ENCODE data around the gene RBMS3.
"Not testable (repeated sequence)": the region's sequence is repeated elsewhere in the genome, so short reads cannot be mapped to it uniquely, and the experiment has no call there.

Gene RBMS3

DNA sequence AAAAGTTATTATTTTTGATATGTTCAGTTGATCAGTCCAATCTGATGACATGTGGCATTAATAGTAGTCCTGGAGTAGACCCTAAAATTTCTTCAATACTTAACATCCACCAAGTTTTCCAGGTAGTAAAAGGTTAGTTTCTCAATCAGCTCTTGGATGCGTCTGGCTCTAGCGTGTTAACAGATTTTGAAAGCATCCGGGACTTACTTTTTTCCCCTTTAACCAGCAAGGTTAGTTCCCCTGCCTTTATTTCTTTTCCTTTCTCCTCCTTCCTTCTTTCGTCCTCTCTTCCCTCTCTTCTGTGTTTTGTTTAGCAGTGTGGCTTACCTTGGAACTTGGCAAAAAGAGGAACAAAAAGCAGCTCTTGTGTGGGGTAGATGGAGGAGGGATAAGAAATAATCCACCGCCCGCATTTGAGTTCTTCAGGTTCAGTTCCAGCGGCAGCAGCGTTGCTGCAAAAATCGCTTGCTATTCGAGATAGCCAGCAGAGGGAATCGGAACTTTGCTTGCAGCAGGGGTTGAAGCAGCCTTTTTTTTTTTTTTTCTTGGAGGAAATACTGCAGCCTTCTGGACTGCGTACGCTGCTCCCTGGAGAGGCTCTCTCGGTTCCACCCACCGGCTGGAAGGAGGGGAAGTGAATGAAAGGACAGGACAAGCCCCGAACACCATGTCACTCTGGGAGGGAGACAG, at the start of gene RBMS3:
Gene RBMS3 (plus strand): TSS at position 668 of the 690 bp plus-strand sequence.
- H3K4me3 ChIP-seq (ENCODE audit: low read length in 2 of 2) = peak within 1 kb of the TSS; percentile 72 to 75
- H3K27me3 ChIP-seq (ENCODE audit: control insufficient read depth in 2 of 2, insufficient read depth in 2 of 2, low read length in 2 of 2) = no peaks in the 10 kb centered on the region
- no peaks in the 10 kb centered on the region for H3K9me3 ChIP-seq (ENCODE audit: control insufficient read depth in 2 of 2, low read length in 2 of 2)
- H3K9ac ChIP-seq (ENCODE audit: low read depth in 1 of 2, low read length in 2 of 2) = peak within 1 kb of the TSS; percentile 68 to 71
- H3K36me3 ChIP-seq (ENCODE audit: control insufficient read depth in 2 of 2, insufficient read depth in 2 of 2, low read length in 2 of 2) = no peaks in the 10 kb centered on the region
- peak within 1 kb of the TSS; percentile 69 to 78 for H3K27ac ChIP-seq (ENCODE audit: low read depth in 2 of 2, low read length in 2 of 2)
- H3K4me1 ChIP-seq (ENCODE audit: control insufficient read depth in 2 of 2, insufficient read depth in 2 of 2, low read length in 2 of 2) = no peaks in the 10 kb centered on the region

DNA sequence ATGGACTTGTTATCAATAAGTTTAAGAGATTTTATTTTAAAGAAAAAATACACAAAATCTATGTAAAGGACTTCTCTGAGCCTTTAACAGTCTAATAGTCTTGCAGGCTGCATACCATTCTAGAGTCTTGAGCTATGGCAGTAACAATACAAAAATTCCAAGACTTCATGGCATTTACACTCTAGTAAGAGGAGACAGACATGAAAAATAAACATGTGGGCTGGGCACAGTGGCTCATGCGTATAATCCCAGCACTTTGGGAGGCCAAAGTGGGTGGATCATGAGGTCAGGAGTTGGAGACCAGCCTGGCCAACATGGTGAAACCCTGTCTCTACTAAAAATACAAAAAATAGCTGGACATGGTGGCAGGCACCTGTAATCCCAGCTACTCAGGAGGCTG, 47.7 kb upstream of the RBMS3 start:
- H3K27ac ChIP-seq (ENCODE audit: low read depth in 2 of 2, low read length in 2 of 2); H3K4me1 ChIP-seq (ENCODE audit: control insufficient read depth in 2 of 2, insufficient read depth in 2 of 2, low read length in 2 of 2): not testable (repeated sequence)

DNA sequence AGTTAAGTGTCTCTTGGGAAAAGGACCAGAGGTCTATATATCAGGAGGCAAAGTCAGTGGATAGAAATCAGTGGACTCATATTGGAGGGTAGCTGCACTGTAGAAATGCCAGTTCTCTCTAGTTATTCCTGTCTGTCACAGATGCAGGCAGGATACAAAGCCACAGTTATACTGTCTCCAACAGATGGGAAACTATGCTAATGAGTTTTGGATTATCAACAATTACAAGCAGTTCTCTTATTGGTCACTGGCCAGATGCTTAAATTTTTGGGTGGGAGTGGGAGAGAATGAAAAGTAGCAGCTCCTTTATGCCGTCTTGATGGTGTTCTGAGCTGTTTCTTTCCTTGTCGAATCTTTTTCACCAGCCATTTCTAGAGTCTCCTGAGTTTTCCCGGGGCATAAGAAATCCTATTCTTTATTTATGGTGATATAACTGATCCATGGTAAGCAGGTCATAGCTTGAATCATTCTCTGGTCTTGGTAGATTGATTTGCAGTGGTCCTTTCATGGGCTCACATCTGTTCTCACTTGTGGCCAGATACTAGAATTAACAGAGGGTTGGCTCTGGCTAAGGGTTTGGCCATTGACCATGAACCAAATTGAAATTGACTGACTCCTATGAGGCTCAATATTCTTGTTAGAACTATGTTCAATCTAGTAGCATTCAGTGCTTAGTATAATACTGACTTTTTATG, 44.6 kb upstream of the RBMS3 start:
- Histone ChIP-seq H3K4me1 (ENCODE audit: control insufficient read depth in 2 of 2, insufficient read depth in 2 of 2, low read length in 2 of 2) (no peaks in the 10 kb centered on the region), H3K36me3 (ENCODE audit: control insufficient read depth in 2 of 2, insufficient read depth in 2 of 2, low read length in 2 of 2) (no peaks in the 10 kb centered on the region), H3K4me3 (ENCODE audit: low read length in 2 of 2) (no peak overlapping the region), H3K9me3 (ENCODE audit: control insufficient read depth in 2 of 2, low read length in 2 of 2) (no peaks in the 10 kb centered on the region), H3K27me3 (ENCODE audit: control insufficient read depth in 2 of 2, insufficient read depth in 2 of 2, low read length in 2 of 2) (no peaks in the 10 kb centered on the region), H3K27ac (ENCODE audit: low read depth in 2 of 2, low read length in 2 of 2) (no peak overlapping the region), H3K9ac (ENCODE audit: low read depth in 1 of 2, low read length in 2 of 2) (no peak overlapping the region)

More for the DNA sequence above, 47.7 kb upstream of the RBMS3 start:
- not testable (repeated sequence) for H3K9ac ChIP-seq (ENCODE audit: low read depth in 1 of 2, low read length in 2 of 2); H3K27me3 ChIP-seq (ENCODE audit: control insufficient read depth in 2 of 2, insufficient read depth in 2 of 2, low read length in 2 of 2); H3K4me3 ChIP-seq (ENCODE audit: low read length in 2 of 2); H3K9me3 ChIP-seq (ENCODE audit: control insufficient read depth in 2 of 2, low read length in 2 of 2); H3K36me3 ChIP-seq (ENCODE audit: control insufficient read depth in 2 of 2, insufficient read depth in 2 of 2, low read length in 2 of 2)

- Histone ChIP-seq H3K27me3 (ENCODE audit: control insufficient read depth in 2 of 2, insufficient read depth in 2 of 2, low read length in 2 of 2) (no peaks in the 10 kb centered on the region), H3K4me1 (ENCODE audit: control insufficient read depth in 2 of 2, insufficient read depth in 2 of 2, low read length in 2 of 2) (no peaks in the 10 kb centered on the region), H3K4me3 (ENCODE audit: low read length in 2 of 2) (no peak overlapping the region), H3K36me3 (ENCODE audit: control insufficient read depth in 2 of 2, insufficient read depth in 2 of 2, low read length in 2 of 2) (no peaks in the 10 kb centered on the region), H3K9me3 (ENCODE audit: control insufficient read depth in 2 of 2, low read length in 2 of 2) (no peaks in the 10 kb centered on the region), H3K27ac (ENCODE audit: low read depth in 2 of 2, low read length in 2 of 2) (no peak overlapping the region), H3K9ac (ENCODE audit: low read depth in 1 of 2, low read length in 2 of 2) (no peak overlapping the region)
Observed at GRCh38 chr3:29239376-29239775, 41.5 kb upstream of the RBMS3 start.

DNA sequence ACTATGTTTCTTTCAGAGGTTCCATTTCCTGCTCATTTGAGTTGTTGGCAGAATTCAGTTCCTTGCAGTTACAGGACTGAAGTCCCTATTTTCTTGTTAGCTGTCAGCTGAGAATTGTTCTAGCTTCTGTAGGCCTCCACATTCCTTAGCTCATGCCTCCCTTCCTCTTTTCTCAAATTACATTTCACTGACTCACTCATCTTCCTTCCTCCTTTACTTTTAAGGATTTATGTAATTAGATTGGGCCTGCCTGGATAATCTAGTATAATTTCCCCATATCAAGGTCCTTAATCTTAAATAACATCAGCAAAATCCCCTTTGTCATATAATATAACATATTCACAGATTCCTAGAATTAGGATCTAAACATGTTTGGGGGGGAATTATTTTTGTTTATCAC, 40.6 kb upstream of the RBMS3 start:
- H3K27ac ChIP-seq (ENCODE audit: low read depth in 2 of 2, low read length in 2 of 2) = no peak overlapping the region
- H3K4me1 ChIP-seq (ENCODE audit: control insufficient read depth in 2 of 2, insufficient read depth in 2 of 2, low read length in 2 of 2) = no peaks in the 10 kb centered on the region

GRCh38 chr3:29240887-29241286, 40.0 kb upstream of the RBMS3 start:
- no peaks in the 10 kb centered on the region for H3K9me3 ChIP-seq (ENCODE audit: control insufficient read depth in 2 of 2, low read length in 2 of 2)
- H3K4me1 ChIP-seq (ENCODE audit: control insufficient read depth in 2 of 2, insufficient read depth in 2 of 2, low read length in 2 of 2) = no peaks in the 10 kb centered on the region
- H3K36me3 ChIP-seq (ENCODE audit: control insufficient read depth in 2 of 2, insufficient read depth in 2 of 2, low read length in 2 of 2) = no peaks in the 10 kb centered on the region
- no peak overlapping the region for H3K27ac ChIP-seq (ENCODE audit: low read depth in 2 of 2, low read length in 2 of 2)
- no peaks in the 10 kb centered on the region for H3K27me3 ChIP-seq (ENCODE audit: control insufficient read depth in 2 of 2, insufficient read depth in 2 of 2, low read length in 2 of 2)
- no peak overlapping the region for H3K4me3 ChIP-seq (ENCODE audit: low read length in 2 of 2)
- H3K9ac ChIP-seq (ENCODE audit: low read depth in 1 of 2, low read length in 2 of 2) = no peak overlapping the region

More for the DNA sequence above, 40.6 kb upstream of the RBMS3 start:
- no peaks in the 10 kb centered on the region for H3K36me3 ChIP-seq (ENCODE audit: control insufficient read depth in 2 of 2, insufficient read depth in 2 of 2, low read length in 2 of 2)
- no peak overlapping the region for H3K4me3 ChIP-seq (ENCODE audit: low read length in 2 of 2)
- no peaks in the 10 kb centered on the region for H3K27me3 ChIP-seq (ENCODE audit: control insufficient read depth in 2 of 2, insufficient read depth in 2 of 2, low read length in 2 of 2)
- no peak overlapping the region for H3K9ac ChIP-seq (ENCODE audit: low read depth in 1 of 2, low read length in 2 of 2)
- H3K9me3 ChIP-seq (ENCODE audit: control insufficient read depth in 2 of 2, low read length in 2 of 2) = no peaks in the 10 kb centered on the region

DNA sequence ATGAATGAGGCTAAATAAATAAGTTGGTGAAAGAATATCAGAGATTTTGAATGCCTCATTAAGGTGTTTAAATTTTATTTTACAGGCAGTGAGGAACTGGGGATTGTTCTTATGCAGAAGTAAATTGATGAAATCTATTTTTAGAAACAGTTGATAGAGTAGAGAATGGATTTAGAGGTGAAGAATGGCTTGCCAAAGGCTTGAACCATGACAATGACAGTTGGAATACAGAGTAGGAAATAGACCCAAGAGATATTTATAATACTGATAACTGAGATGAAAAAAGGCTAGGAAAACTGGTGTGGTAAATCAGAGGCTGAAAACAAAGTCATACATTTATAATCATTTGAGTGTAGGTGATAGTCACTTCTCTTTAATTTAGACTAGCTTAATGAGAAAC, 39.0 kb upstream of the RBMS3 start:
- Histone ChIP-seq H3K27ac (ENCODE audit: low read depth in 2 of 2, low read length in 2 of 2) (no peak overlapping the region), H3K36me3 (ENCODE audit: control insufficient read depth in 2 of 2, insufficient read depth in 2 of 2, low read length in 2 of 2) (no peaks in the 10 kb centered on the region), H3K4me3 (ENCODE audit: low read length in 2 of 2) (no peak overlapping the region), H3K9me3 (ENCODE audit: control insufficient read depth in 2 of 2, low read length in 2 of 2) (no peaks in the 10 kb centered on the region), H3K4me1 (ENCODE audit: control insufficient read depth in 2 of 2, insufficient read depth in 2 of 2, low read length in 2 of 2) (no peaks in the 10 kb centered on the region), H3K9ac (ENCODE audit: low read depth in 1 of 2, low read length in 2 of 2) (no peak overlapping the region), H3K27me3 (ENCODE audit: control insufficient read depth in 2 of 2, insufficient read depth in 2 of 2, low read length in 2 of 2) (no peaks in the 10 kb centered on the region)

DNA sequence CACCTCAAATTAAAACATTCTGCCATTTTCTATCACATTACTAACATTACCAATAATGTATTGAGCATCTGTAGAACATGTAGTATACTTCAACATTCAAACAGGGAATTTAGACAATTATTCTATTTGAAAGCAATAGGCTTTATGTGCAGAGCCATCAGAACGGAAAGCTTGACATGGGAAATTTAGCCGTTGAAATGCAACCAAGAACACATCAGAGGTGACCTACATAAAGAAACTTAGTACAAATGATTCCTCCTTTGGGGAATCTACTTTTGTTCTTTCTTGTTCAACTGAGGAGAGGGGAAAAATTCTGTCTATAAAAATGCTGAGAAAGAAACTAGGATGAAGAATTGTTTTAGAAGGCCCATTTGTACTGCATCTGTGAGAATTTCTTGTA, 38.6 kb upstream of the RBMS3 start:
- Histone ChIP-seq H3K36me3 (ENCODE audit: control insufficient read depth in 2 of 2, insufficient read depth in 2 of 2, low read length in 2 of 2) (no peaks in the 10 kb centered on the region), H3K9me3 (ENCODE audit: control insufficient read depth in 2 of 2, low read length in 2 of 2) (no peaks in the 10 kb centered on the region), H3K27ac (ENCODE audit: low read depth in 2 of 2, low read length in 2 of 2) (no peak overlapping the region), H3K27me3 (ENCODE audit: control insufficient read depth in 2 of 2, insufficient read depth in 2 of 2, low read length in 2 of 2) (no peaks in the 10 kb centered on the region), H3K9ac (ENCODE audit: low read depth in 1 of 2, low read length in 2 of 2) (no peak overlapping the region), H3K4me1 (ENCODE audit: control insufficient read depth in 2 of 2, insufficient read depth in 2 of 2, low read length in 2 of 2) (no peaks in the 10 kb centered on the region), H3K4me3 (ENCODE audit: low read length in 2 of 2) (no peak overlapping the region)

DNA sequence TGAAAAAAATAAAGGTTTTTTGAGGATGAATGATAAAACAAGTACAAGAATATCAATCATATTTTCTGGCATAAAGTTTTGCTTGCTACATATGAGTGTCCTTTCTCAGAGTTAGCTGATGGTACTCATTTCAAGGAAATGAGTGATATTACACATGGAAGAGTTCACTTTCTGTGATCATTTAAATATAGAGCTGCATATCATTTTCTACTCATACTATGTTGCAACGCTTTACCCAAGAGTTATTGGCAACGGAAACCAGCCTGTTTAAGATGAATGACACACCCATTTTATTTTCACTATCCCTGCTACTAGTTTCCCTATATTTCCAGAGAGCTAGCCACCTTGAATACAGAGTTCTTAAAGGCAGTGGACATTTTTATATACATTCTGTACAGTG, 35.4 kb upstream of the RBMS3 start:
- no peak overlapping the region for H3K9ac ChIP-seq (ENCODE audit: low read depth in 1 of 2, low read length in 2 of 2)
- no peaks in the 10 kb centered on the region for H3K4me1 ChIP-seq (ENCODE audit: control insufficient read depth in 2 of 2, insufficient read depth in 2 of 2, low read length in 2 of 2)
- no peak overlapping the region for H3K4me3 ChIP-seq (ENCODE audit: low read length in 2 of 2)
- no peaks in the 10 kb centered on the region for H3K27me3 ChIP-seq (ENCODE audit: control insufficient read depth in 2 of 2, insufficient read depth in 2 of 2, low read length in 2 of 2)
- no peaks in the 10 kb centered on the region for H3K36me3 ChIP-seq (ENCODE audit: control insufficient read depth in 2 of 2, insufficient read depth in 2 of 2, low read length in 2 of 2)
- no peaks in the 10 kb centered on the region for H3K9me3 ChIP-seq (ENCODE audit: control insufficient read depth in 2 of 2, low read length in 2 of 2)
- no peak overlapping the region for H3K27ac ChIP-seq (ENCODE audit: low read depth in 2 of 2, low read length in 2 of 2)

GRCh38 chr3:29247088-29247745, 33.7 kb upstream of the RBMS3 start:
- H3K9me3 ChIP-seq (ENCODE audit: control insufficient read depth in 2 of 2, low read length in 2 of 2) = no peaks in the 10 kb centered on the region
- no peaks in the 10 kb centered on the region for H3K4me1 ChIP-seq (ENCODE audit: control insufficient read depth in 2 of 2, insufficient read depth in 2 of 2, low read length in 2 of 2)
- H3K27ac ChIP-seq (ENCODE audit: low read depth in 2 of 2, low read length in 2 of 2) = no peak overlapping the region
- no peak overlapping the region for H3K4me3 ChIP-seq (ENCODE audit: low read length in 2 of 2)
- H3K27me3 ChIP-seq (ENCODE audit: control insufficient read depth in 2 of 2, insufficient read depth in 2 of 2, low read length in 2 of 2) = no peaks in the 10 kb centered on the region
- H3K9ac ChIP-seq (ENCODE audit: low read depth in 1 of 2, low read length in 2 of 2) = no peak overlapping the region
- no peaks in the 10 kb centered on the region for H3K36me3 ChIP-seq (ENCODE audit: control insufficient read depth in 2 of 2, insufficient read depth in 2 of 2, low read length in 2 of 2)
